ENCODE measurements around the gene CELF2.

- TF ChIP-seq CTCF (conservative IDR thresholded peaks at IDR 0.05) (no peak), ZFX (IDR thresholded peaks at IDR 0.05) (no peak)
Observed at GRCh38 chr10:11082526-11082925, 64.9 kb downstream of the CELF2 start.
